Esophagus squamous epithelium (tissue), 4 donors: ENCODE measurements around the gene TMTC2.

Experiments used
- POLR2A ChIP-seq, 4 donors: fragments of 450-650 bp; IDR thresholded peaks; one replicate each; pipeline ENCODE4 v1.6.1; 2017; ENCODE audit warnings: antibody characterized with exemption in 4 of 4, mild to moderate bottlenecking in 4 of 4, moderate library complexity in 3 of 4
- TF ChIP-seq, protein P1 (sequence below), 6 experiments: fragments of 450-650 bp in 4 of 6; fragments of 200-600 bp in 2 of 6; sonication (generic) in 2 of 6; IDR thresholded peaks; one replicate each; pipeline ENCODE4 v1.5.1; 2016 to 2019; ENCODE audit warnings: antibody characterized with exemption in 6 of 6, mild to moderate bottlenecking in 4 of 6, moderate library complexity in 4 of 6

DNA sequence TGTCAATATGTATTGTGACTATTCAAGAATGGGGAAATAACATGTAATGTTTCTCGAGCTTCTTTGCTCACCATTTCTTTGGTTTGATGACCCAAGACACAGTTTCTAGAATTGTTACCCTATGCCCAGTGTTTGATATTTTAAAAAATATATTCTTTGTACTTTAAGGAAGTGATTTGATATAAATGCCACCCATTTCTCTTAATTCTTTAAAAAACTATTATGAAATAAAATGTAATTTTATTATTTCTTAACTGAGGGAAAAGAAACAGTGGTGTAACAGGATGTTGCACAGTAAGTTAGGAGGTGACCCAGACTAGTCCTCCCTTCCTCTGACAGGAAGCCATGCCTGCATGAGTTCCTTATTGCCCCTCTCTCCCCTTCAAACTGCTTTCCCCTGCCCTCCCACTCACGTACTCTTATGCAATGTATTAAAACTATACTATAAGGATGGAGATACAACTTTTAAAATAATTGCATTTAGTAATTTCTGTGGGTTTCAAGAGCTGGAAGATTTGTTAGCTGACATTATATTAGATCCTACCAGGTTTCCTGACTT is 279.4 kb downstream of the TMTC2 start:
- no peak for TF ChIP-seq POLR2A (IDR thresholded peaks at IDR 0.05)
- TF ChIP-seq, protein P1, sequence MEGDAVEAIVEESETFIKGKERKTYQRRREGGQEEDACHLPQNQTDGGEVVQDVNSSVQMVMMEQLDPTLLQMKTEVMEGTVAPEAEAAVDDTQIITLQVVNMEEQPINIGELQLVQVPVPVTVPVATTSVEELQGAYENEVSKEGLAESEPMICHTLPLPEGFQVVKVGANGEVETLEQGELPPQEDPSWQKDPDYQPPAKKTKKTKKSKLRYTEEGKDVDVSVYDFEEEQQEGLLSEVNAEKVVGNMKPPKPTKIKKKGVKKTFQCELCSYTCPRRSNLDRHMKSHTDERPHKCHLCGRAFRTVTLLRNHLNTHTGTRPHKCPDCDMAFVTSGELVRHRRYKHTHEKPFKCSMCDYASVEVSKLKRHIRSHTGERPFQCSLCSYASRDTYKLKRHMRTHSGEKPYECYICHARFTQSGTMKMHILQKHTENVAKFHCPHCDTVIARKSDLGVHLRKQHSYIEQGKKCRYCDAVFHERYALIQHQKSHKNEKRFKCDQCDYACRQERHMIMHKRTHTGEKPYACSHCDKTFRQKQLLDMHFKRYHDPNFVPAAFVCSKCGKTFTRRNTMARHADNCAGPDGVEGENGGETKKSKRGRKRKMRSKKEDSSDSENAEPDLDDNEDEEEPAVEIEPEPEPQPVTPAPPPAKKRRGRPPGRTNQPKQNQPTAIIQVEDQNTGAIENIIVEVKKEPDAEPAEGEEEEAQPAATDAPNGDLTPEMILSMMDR (IDR thresholded peaks at IDR 0.05): no peak
